ENCODE measurements around the gene EVI5L.

DNA sequence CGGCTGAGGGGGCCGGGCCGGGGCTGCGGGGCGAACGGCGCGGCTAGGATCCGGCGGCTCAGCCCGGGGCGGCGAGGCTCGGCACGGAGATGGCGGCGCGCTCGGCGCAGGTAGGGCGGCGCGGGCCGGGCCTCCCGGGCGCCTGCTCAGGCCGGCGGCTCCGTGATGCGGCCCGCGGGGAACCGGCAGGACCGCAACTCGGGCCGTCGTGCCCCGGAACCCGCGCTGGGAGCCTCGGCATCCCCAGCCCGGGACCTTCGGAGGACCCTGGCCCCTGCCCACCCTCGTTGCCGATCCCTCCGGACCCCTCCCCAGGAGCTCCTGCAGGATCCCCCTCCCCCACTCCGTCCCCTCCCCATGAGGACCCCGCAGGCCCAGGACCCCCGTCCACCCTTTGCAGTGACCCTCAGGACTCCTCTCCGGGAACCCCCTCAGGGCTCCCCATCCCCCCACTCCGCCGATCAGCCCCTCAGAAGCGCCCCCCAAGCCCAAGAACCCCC is 304 bp downstream of the EVI5L start:
- TF ChIP-seq, protein P1, sequence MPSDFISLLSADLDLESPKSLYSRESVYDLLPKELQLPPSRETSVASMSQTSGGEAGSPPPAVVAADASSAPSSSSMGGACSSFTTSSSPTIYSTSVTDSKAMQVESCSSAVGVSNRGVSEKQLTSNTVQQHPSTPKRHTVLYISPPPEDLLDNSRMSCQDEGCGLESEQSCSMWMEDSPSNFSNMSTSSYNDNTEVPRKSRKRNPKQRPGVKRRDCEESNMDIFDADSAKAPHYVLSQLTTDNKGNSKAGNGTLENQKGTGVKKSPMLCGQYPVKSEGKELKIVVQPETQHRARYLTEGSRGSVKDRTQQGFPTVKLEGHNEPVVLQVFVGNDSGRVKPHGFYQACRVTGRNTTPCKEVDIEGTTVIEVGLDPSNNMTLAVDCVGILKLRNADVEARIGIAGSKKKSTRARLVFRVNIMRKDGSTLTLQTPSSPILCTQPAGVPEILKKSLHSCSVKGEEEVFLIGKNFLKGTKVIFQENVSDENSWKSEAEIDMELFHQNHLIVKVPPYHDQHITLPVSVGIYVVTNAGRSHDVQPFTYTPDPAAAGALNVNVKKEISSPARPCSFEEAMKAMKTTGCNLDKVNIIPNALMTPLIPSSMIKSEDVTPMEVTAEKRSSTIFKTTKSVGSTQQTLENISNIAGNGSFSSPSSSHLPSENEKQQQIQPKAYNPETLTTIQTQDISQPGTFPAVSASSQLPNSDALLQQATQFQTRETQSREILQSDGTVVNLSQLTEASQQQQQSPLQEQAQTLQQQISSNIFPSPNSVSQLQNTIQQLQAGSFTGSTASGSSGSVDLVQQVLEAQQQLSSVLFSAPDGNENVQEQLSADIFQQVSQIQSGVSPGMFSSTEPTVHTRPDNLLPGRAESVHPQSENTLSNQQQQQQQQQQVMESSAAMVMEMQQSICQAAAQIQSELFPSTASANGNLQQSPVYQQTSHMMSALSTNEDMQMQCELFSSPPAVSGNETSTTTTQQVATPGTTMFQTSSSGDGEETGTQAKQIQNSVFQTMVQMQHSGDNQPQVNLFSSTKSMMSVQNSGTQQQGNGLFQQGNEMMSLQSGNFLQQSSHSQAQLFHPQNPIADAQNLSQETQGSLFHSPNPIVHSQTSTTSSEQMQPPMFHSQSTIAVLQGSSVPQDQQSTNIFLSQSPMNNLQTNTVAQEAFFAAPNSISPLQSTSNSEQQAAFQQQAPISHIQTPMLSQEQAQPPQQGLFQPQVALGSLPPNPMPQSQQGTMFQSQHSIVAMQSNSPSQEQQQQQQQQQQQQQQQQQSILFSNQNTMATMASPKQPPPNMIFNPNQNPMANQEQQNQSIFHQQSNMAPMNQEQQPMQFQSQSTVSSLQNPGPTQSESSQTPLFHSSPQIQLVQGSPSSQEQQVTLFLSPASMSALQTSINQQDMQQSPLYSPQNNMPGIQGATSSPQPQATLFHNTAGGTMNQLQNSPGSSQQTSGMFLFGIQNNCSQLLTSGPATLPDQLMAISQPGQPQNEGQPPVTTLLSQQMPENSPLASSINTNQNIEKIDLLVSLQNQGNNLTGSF (CRISPR knock-in tag; IDR thresholded peaks at IDR 0.05), result no peak
- TF ChIP-seq, protein P2, sequence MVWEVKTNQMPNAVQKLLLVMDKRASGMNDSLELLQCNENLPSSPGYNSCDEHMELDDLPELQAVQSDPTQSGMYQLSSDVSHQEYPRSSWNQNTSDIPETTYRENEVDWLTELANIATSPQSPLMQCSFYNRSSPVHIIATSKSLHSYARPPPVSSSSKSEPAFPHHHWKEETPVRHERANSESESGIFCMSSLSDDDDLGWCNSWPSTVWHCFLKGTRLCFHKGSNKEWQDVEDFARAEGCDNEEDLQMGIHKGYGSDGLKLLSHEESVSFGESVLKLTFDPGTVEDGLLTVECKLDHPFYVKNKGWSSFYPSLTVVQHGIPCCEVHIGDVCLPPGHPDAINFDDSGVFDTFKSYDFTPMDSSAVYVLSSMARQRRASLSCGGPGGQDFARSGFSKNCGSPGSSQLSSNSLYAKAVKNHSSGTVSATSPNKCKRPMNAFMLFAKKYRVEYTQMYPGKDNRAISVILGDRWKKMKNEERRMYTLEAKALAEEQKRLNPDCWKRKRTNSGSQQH (CRISPR knock-in tag; IDR thresholded peaks at IDR 0.05; ENCODE audit: low read depth), result no peak
